Naive thymus-derived CD4-positive, alpha-beta T cell (primary cell): ENCODE data around the gene SETD5. TPM values are rescaled to one million over a fixed set of nuclear protein-coding genes. Genes with fewer than 3 reads are reported as not detected.

ENCODE experiments used
- ATAC-seq: fragments of 150-1000 bp; cut with Tn5 transposase; 2 replicates; pipeline ENCODE4 v1.10.0; 2021; ENCODE audit warnings: mild to moderate bottlenecking, moderate library complexity
- CTCF ChIA-PET: fragments of 350-600 bp; sonication (Branson Sonifier 250); formaldehyde crosslinking; loops from one replicate; lab custom pipeline; 2021; ENCODE audit warnings: antibody characterized with exemption; lab: Charles Lee
- POLR2A ChIA-PET: fragments of 350-600 bp; sonication (Branson Sonifier 250); formaldehyde crosslinking; loops from one replicate; lab custom pipeline; 2021; ENCODE audit warnings: antibody characterized with exemption, inconsistent platforms; lab: Charles Lee
- DNase-seq, 9 donors: peaks; one replicate each; pipeline versions ENCODE4 v3.0.0 to v3.0.0-alpha.2; 2020 to 2022; ENCODE audit warnings: mixed read lengths in 1 of 9
- H3K27ac ChIP-seq: one replicate; pipeline ENCODE4 v1.7.0; 2013; ENCODE audit warnings: mild to moderate bottlenecking, low read depth, low read length, moderate library complexity
- H3K27me3 ChIP-seq, 2 donors: one replicate each; pipeline ENCODE4 v1.7.0; 2013; ENCODE audit warnings: low read length in 2 of 2, mild to moderate bottlenecking in 2 of 2, moderate library complexity in 2 of 2; ENCODE audit not compliant: control insufficient read depth in 2 of 2, insufficient read depth in 2 of 2
- H3K36me3 ChIP-seq, 3 experiments: 1 replicate in 2 of 3; 2 replicates in 1 of 3; pipeline ENCODE4 v1.7.0; 2013; ENCODE audit warnings: low read length in 3 of 3, mild to moderate bottlenecking in 3 of 3, moderate library complexity in 1 of 3; ENCODE audit not compliant: insufficient read depth in 3 of 3, control insufficient read depth in 2 of 3
- H3K4me1 ChIP-seq, 2 donors: one replicate each; pipeline ENCODE4 v1.7.0; 2013; ENCODE audit warnings: low read length in 2 of 2, mild to moderate bottlenecking in 2 of 2, moderate library complexity in 1 of 2; ENCODE audit not compliant: control insufficient read depth in 2 of 2, insufficient read depth in 2 of 2
- H3K4me3 ChIP-seq: 2 replicates; pipeline ENCODE4 v1.7.0; 2013; ENCODE audit warnings: mild to moderate bottlenecking, low read length
- H3K9me3 ChIP-seq, 3 experiments: 1 replicate in 2 of 3; 2 replicates in 1 of 3; pipeline ENCODE4 v1.7.0; 2013; ENCODE audit warnings: low read length in 3 of 3; ENCODE audit not compliant: control insufficient read depth in 2 of 3
- H3K27ac Mint-ChIP-seq, 9 donors: one replicate each; pipeline ENCODE4 v1.8.0; 2020 to 2022; ENCODE audit warnings: mixed read lengths in 9 of 9, mild to moderate bottlenecking in 8 of 9, moderate library complexity in 5 of 9, inconsistent platforms in 2 of 9
- H3K27me3 Mint-ChIP-seq, 5 donors: one replicate each; pipeline ENCODE4 v1.8.0; 2021 to 2022; ENCODE audit warnings: mixed read lengths in 5 of 5, mild to moderate bottlenecking in 1 of 5
- H3K36me3 Mint-ChIP-seq, 5 donors: one replicate each; pipeline ENCODE4 v1.8.0; 2020 to 2022; ENCODE audit warnings: mixed read lengths in 5 of 5, mild to moderate bottlenecking in 3 of 5, inconsistent platforms in 1 of 5
- H3K4me1 Mint-ChIP-seq, 7 donors: one replicate each; pipeline ENCODE4 v1.8.0; 2020 to 2022; ENCODE audit warnings: mixed read lengths in 7 of 7, mild to moderate bottlenecking in 3 of 7, inconsistent platforms in 1 of 7
- H3K4me3 Mint-ChIP-seq, 10 donors: one replicate each; pipeline ENCODE4 v1.8.0; 2020 to 2022; ENCODE audit warnings: mild to moderate bottlenecking in 10 of 10, mixed read lengths in 10 of 10, moderate library complexity in 6 of 10, inconsistent platforms in 2 of 10
- H3K9me3 Mint-ChIP-seq, 11 donors: one replicate each; pipeline ENCODE4 v1.8.0; 2020 to 2022; ENCODE audit warnings: mixed read lengths in 11 of 11, mild to moderate bottlenecking in 4 of 11, inconsistent platforms in 1 of 11, moderate library complexity in 1 of 11
- intact Hi-C, 2 donors: fragments of 100-400 bp; cut with micrococcal nuclease; formaldehyde crosslinking; loops; one replicate each; pipeline ENCODE4 v1.15.1; 2023
- polyA plus RNA-seq, 2 donors: library from polyadenylated mRNA; unstranded; fragments of 300-500 nt; fragmentation: Illumina TruSeq; gene quantifications; one replicate each; pipeline ENCODE4 v1.2.3, GENCODE V29; 2021
- total RNA-seq, 6 experiments: library from RNA in 5 of 6; stranded (reverse) in 5 of 6; gene quantifications; 1 replicate in 5 of 6; 2 replicates in 1 of 6; pipeline ENCODE4 v1.2.3 and lab custom pipeline; 2021 to 2026

SETD5 gene
- total and polyA plus RNA-seq, 7 experiments from 2014 or later, result 28.7 to 157 (median 130) TPM

GRCh38 chr3:9508781-9509180 is 111.4 kb downstream of the SETD5 start:
- Mint-ChIP-seq H3K27me3 (peaks cover 20 to 27% (median 25%) of the 10 kb centered on the region in 5 donors), H3K27ac (no peak overlapping the region), H3K9me3 (peaks cover 0 to 4% (median 0%) of the 10 kb centered on the region in 11 donors), H3K4me1 (peaks cover 0 to 5% (median 0%) of the 10 kb centered on the region in 7 donors), H3K4me3 (no peak overlapping the region), H3K36me3 (peaks cover 0 to 3% (median 0%) of the 10 kb centered on the region in 5 donors)
- Histone ChIP-seq H3K36me3 (no peaks in the 10 kb centered on the region), H3K4me3 (no peak overlapping the region), H3K9me3 (no peaks in the 10 kb centered on the region), H3K4me1 (no peaks in the 10 kb centered on the region), H3K27me3 (no peaks in the 10 kb centered on the region), H3K27ac (no peak overlapping the region)
- ChIA-PET CTCF (interaction anchor here (0.7 kb wide), 1 partner anchor 275 kb away, joined by 3 read pairs; no protein-coding TSS in a partner anchor), POLR2A (no interaction called here)
- no peak for ATAC-seq
- intact Hi-C loops, result loop anchor here (10.0 kb wide), 2 partner anchors 286 to 776 kb away; partner anchors contain the start of genes ARPC4 (in 1 of the 2) and TADA3 (in 1 of the 2)
- no peak for DNase-seq

- ATAC-seq, result no peak
- intact Hi-C loops, result no loop called here
- H3K27ac ChIP-seq, result no peak overlapping the region
- no peak for DNase-seq
- H3K36me3 Mint-ChIP-seq, result no peaks in the 10 kb centered on the region
- ChIA-PET POLR2A (no interaction called here), CTCF (no interaction called here)
- no peak overlapping the region for H3K27ac Mint-ChIP-seq
- no peak overlapping the region for H3K4me3 ChIP-seq
- H3K4me1 ChIP-seq, result no peaks in the 10 kb centered on the region
- H3K27me3 Mint-ChIP-seq, result peaks cover 15 to 22% (median 18%) of the 10 kb centered on the region in 5 donors
- H3K4me3 Mint-ChIP-seq, result no peak overlapping the region
- H3K36me3 ChIP-seq, result no peaks in the 10 kb centered on the region
- H3K4me1 Mint-ChIP-seq, result peaks cover 0 to 5% (median 0%) of the 10 kb centered on the region in 7 donors
- no peaks in the 10 kb centered on the region for H3K9me3 ChIP-seq
- peaks cover 0 to 4% (median 0%) of the 10 kb centered on the region in 11 donors for H3K9me3 Mint-ChIP-seq
- no peaks in the 10 kb centered on the region for H3K27me3 ChIP-seq
Observed at GRCh38 chr3:9512456-9513045, 115.1 kb downstream of the SETD5 start.

GRCh38 chr3:9514306-9514705 is 116.9 kb downstream of the SETD5 start:
- H3K4me3 ChIP-seq, result no peak overlapping the region
- Mint-ChIP-seq H3K36me3 (no peaks in the 10 kb centered on the region), H3K27me3 (peaks cover 8 to 18% (median 11%) of the 10 kb centered on the region in 5 donors), H3K9me3 (peaks cover 0 to 4% (median 0%) of the 10 kb centered on the region in 11 donors), H3K27ac (no peak overlapping the region), H3K4me1 (peaks cover 0 to under 1% (median 0%) of the 10 kb centered on the region in 7 donors), H3K4me3 (no peak overlapping the region)
- POLR2A ChIA-PET, result no interaction called here
- no peak for ATAC-seq
- no peaks in the 10 kb centered on the region for H3K9me3 ChIP-seq
- no peaks in the 10 kb centered on the region for H3K4me1 ChIP-seq
- CTCF ChIA-PET, result no interaction called here
- intact Hi-C loops, result no loop called here
- no peak for DNase-seq
- no peaks in the 10 kb centered on the region for H3K36me3 ChIP-seq
- H3K27ac ChIP-seq, result no peak overlapping the region
- H3K27me3 ChIP-seq, result no peaks in the 10 kb centered on the region

- H3K4me3 Mint-ChIP-seq, result no peak overlapping the region
- no peak overlapping the region for H3K27ac Mint-ChIP-seq
Observed at GRCh38 chr3:9514956-9515355, 117.5 kb downstream of the SETD5 start.

GRCh38 chr3:9525078-9525477 is 127.7 kb downstream of the SETD5 start:
- H3K27me3 ChIP-seq, result no peaks in the 10 kb centered on the region
- no peak overlapping the region for H3K4me3 ChIP-seq
- Mint-ChIP-seq H3K27ac (no peak overlapping the region), H3K4me3 (no peak overlapping the region), H3K9me3 (peaks cover 0 to 13% (median 6%) of the 10 kb centered on the region in 11 donors), H3K27me3 (peaks cover 22 to 48% (median 43%) of the 10 kb centered on the region in 5 donors), H3K4me1 (no peaks in the 10 kb centered on the region), H3K36me3 (peaks cover 0 to 11% (median 0%) of the 10 kb centered on the region in 5 donors)
- ATAC-seq, result no peak
- CTCF ChIA-PET, result no interaction called here
- no peaks in the 10 kb centered on the region for H3K9me3 ChIP-seq
- H3K4me1 ChIP-seq, result no peaks in the 10 kb centered on the region
- no peak for DNase-seq
- intact Hi-C loops, result no loop called here
- POLR2A ChIA-PET, result no interaction called here
- H3K36me3 ChIP-seq, result no peaks in the 10 kb centered on the region
- no peak overlapping the region for H3K27ac ChIP-seq

More at GRCh38 chr3:9514956-9515355, 117.5 kb downstream of the SETD5 start:
- Mint-ChIP-seq H3K9me3 (peaks cover 0 to 4% (median 0%) of the 10 kb centered on the region in 11 donors), H3K36me3 (no peaks in the 10 kb centered on the region), H3K4me1 (no peaks in the 10 kb centered on the region), H3K27me3 (peaks cover 8 to 21% (median 10%) of the 10 kb centered on the region in 5 donors)
- no peak for ATAC-seq
- intact Hi-C loops, result no loop called here
- POLR2A ChIA-PET, result no interaction called here
- Histone ChIP-seq H3K36me3 (no peaks in the 10 kb centered on the region), H3K9me3 (no peaks in the 10 kb centered on the region), H3K4me3 (no peak overlapping the region), H3K27ac (no peak overlapping the region), H3K27me3 (no peaks in the 10 kb centered on the region), H3K4me1 (no peaks in the 10 kb centered on the region)
- DNase-seq, result no peak
- CTCF ChIA-PET, result no interaction called here

Other genes with a start within 250 kb of the SETD5 start
- gene SRGAP3, start 148.0 kb upstream of the SETD5 start, total RNA-seq, result 1 to 10 TPM; 1.4 to 6.0 (median 4.8) TPM
- 1 to 10 TPM; 1.7 to 2.3 TPM for gene SRGAP3, start 148.0 kb upstream of the SETD5 start, polyA plus RNA-seq
- gene THUMPD3, start 34.6 kb upstream of the SETD5 start, total RNA-seq, result 10 to 100 TPM; 39.4 to 54.8 (median 42.4) TPM
- 10 to 100 TPM; 24.1 to 25.9 TPM for gene THUMPD3, start 34.6 kb upstream of the SETD5 start, polyA plus RNA-seq
- gene LHFPL4, start 156.2 kb downstream of the SETD5 start, total RNA-seq, result not detected
- under 1 TPM; 0.08 to 0.13 TPM for gene LHFPL4, start 156.2 kb downstream of the SETD5 start, polyA plus RNA-seq